Endothelial cell of umbilical vein (primary cell): ENCODE data around the gene MYH7. TPM values are rescaled to one million over a fixed set of nuclear protein-coding genes. Genes with fewer than 3 reads are reported as not detected.

ENCODE experiments used
- BruUV-seq: library from RNA; stranded (reverse); fragments of 400-500 nt; replicated peaks from 2 replicates; lab custom pipeline; 2021; lab: Mats Ljungman, UMichigan
- CTCF ChIA-PET: fragments of 300-600, 350-600 bp; sonication (Branson Sonifier 250); formaldehyde crosslinking; loops from one replicate; lab custom pipeline; 2021; ENCODE audit warnings: antibody characterized with exemption, inconsistent platforms; lab: Charles Lee
- POLR2A ChIA-PET: fragments of 300-600, 350-600 bp; sonication (Branson Sonifier 250); formaldehyde crosslinking; loops from one replicate; lab custom pipeline; 2021; ENCODE audit warnings: antibody characterized with exemption, inconsistent platforms; lab: Charles Lee
- DNase-seq: peaks from one replicate; pipeline ENCODE4 v3.0.0-alpha.2; 2011; ENCODE audit warnings: low read depth, low spot score
- FAIRE-seq: peaks from 2 replicates; lab custom pipeline; 2011; peaks lifted over from hg19 to GRCh38; lab: Jason Lieb, UNC
- H2AFZ ChIP-seq: 2 replicates; pipeline ENCODE4 v1.6.0; 2012; ENCODE audit warnings: low read depth, low read length, control low read depth, inconsistent platforms
- H3K27ac ChIP-seq: 2 replicates; pipeline ENCODE4 v1.5.1; 2011; ENCODE audit warnings: low read depth, mild to moderate bottlenecking, control low read depth, low read length, moderate library complexity; ENCODE audit not compliant: insufficient read depth
- H3K27me3 ChIP-seq, 2 experiments: 2 replicates each; pipeline versions ENCODE4 v1.6.0 to v1.6.1; 2011; ENCODE audit warnings: low read length in 2 of 2, mixed read lengths in 1 of 2; ENCODE audit not compliant: control insufficient read depth in 2 of 2, insufficient read depth in 2 of 2
- H3K36me3 ChIP-seq, 2 experiments: 2 replicates in 1 of 2; 3 replicates in 1 of 2; pipeline ENCODE4 v1.5.1; 2011; ENCODE audit warnings: low read length in 2 of 2, mild to moderate bottlenecking in 1 of 2, moderate library complexity in 1 of 2; ENCODE audit not compliant: control insufficient read depth in 2 of 2, insufficient read depth in 2 of 2; ENCODE audit errors: extremely low read depth in 1 of 2
- H3K4me1 ChIP-seq: 3 replicates; pipeline ENCODE4 v1.5.1; 2011; ENCODE audit warnings: mild to moderate bottlenecking, low read length; ENCODE audit not compliant: control insufficient read depth, insufficient read depth; ENCODE audit errors: extremely low read depth
- H3K4me2 ChIP-seq: 2 replicates; pipeline ENCODE4 v1.6.1; 2011; ENCODE audit warnings: low read length, control low read depth, mixed read lengths; ENCODE audit not compliant: insufficient read depth
- H3K4me3 ChIP-seq, 3 experiments: fragments of 200-600 bp in 1 of 3; sonication (generic), shearing (Covaris generic) in 1 of 3; replicated peaks in 1 of 3; 2 replicates each; pipeline ENCODE4 v1.5.1; 2011 to 2016; ENCODE audit warnings: control low read depth in 3 of 3, low read length in 3 of 3, mild to moderate bottlenecking in 2 of 3, inconsistent platforms in 1 of 3, low read depth in 1 of 3, moderate library complexity in 1 of 3; ENCODE audit not compliant: insufficient read depth in 1 of 3
- H3K79me2 ChIP-seq: 2 replicates; pipeline ENCODE4 v1.6.0; 2012; ENCODE audit warnings: low read length, inconsistent platforms; ENCODE audit not compliant: control insufficient read depth, insufficient read depth
- H3K9ac ChIP-seq: replicated peaks from 2 replicates; pipeline ENCODE3; 2011; ENCODE audit warnings: low read length, control low read depth; ENCODE audit not compliant: insufficient read depth; ENCODE audit errors: extremely low read depth
- H3K9me1 ChIP-seq: replicated peaks from 3 replicates; pipeline ENCODE4 v1.6.0; 2011; ENCODE audit warnings: mild to moderate bottlenecking, low read length; ENCODE audit not compliant: control insufficient read depth, insufficient read depth; ENCODE audit errors: extremely low read depth
- H3K9me3 ChIP-seq: replicated peaks from 2 replicates; pipeline ENCODE4 v1.5.1; 2012; ENCODE audit warnings: low read length, inconsistent platforms; ENCODE audit not compliant: control insufficient read depth, insufficient read depth
- H4K20me1 ChIP-seq: replicated peaks from 2 replicates; pipeline ENCODE3; 2011; ENCODE audit warnings: mild to moderate bottlenecking, low read length; ENCODE audit not compliant: control insufficient read depth, insufficient read depth; ENCODE audit errors: extremely low read depth
- EZH2 ChIP-seq: IDR thresholded peaks from 2 replicates; pipeline ENCODE4 v1.6.1; 2012; ENCODE audit warnings: borderline replicate concordance, low read depth, mild to moderate bottlenecking, moderate library complexity, low read length, inconsistent platforms; ENCODE audit not compliant: severe bottlenecking
- FOS ChIP-seq: IDR thresholded peaks from 2 replicates; pipeline ENCODE4 v1.6.1; 2011; ENCODE audit warnings: mild to moderate bottlenecking, low read length, moderate library complexity, borderline replicate concordance; ENCODE audit not compliant: insufficient read depth
- GATA2 ChIP-seq: IDR thresholded peaks from 2 replicates; pipeline ENCODE4 v1.7.0; 2011; ENCODE audit warnings: low read depth, mild to moderate bottlenecking, moderate library complexity, mixed read lengths, low read length; ENCODE audit not compliant: insufficient read length, insufficient read depth
- JUN ChIP-seq: IDR thresholded peaks from 2 replicates; pipeline ENCODE4 v1.6.1; 2011; ENCODE audit warnings: borderline replicate concordance, low read depth; ENCODE audit not compliant: insufficient read length, insufficient read depth
- MYC ChIP-seq: IDR thresholded peaks from one replicate; pipeline ENCODE4 v1.6.1; 2011; ENCODE audit warnings: mild to moderate bottlenecking, low read depth, low read length
- POLR2A ChIP-seq: IDR thresholded peaks from 2 replicates; pipeline ENCODE4 v1.6.1; 2012; ENCODE audit warnings: low read depth, mild to moderate bottlenecking, control low read depth, low read length
- POLR2AphosphoS5 ChIP-seq: IDR thresholded peaks from 2 replicates; pipeline ENCODE4 v1.6.1; 2012; ENCODE audit warnings: low read depth, mild to moderate bottlenecking, control low read depth, low read length, moderate library complexity; ENCODE audit not compliant: insufficient read depth
- dilution Hi-C: fragments of 300-500 bp; cut with MboI; formaldehyde crosslinking; loops from one replicate; pipeline ENCODE4 v1.15.0; 2019; ENCODE audit warnings: low sequenced_read_pairs; ENCODE audit not compliant: extremely low pct_ligation_motif_present
- intact Hi-C: fragments of 100-400 bp; cut with micrococcal nuclease; formaldehyde crosslinking; loops from one replicate; pipeline ENCODE4 v1.10.0; 2022
- polyA plus RNA-seq, 4 experiments: library from polyadenylated mRNA; depleted of rRNA in 3 of 4; stranded (reverse) in 3 of 4; unstranded in 1 of 4; fragments of >200 nt; gene quantifications; 2 replicates each; pipeline versions ENCODE4 v1.2.1 to v1.2.3, GENCODE V29; 2011 to 2012; ENCODE audit warnings: missing spikeins in 1 of 4
- total RNA-seq: library from RNA; stranded (reverse); gene quantifications from 2 replicates; pipeline ENCODE4 v1.2.3, GENCODE V29; 2021
- TF ChIP-seq, protein P1 (sequence below), 2 donors: IDR thresholded peaks; 1 replicate in 1 of 2; 2 replicates in 1 of 2; pipeline ENCODE4 v1.5.1; 2011; ENCODE audit warnings: low read length in 2 of 2, mild to moderate bottlenecking in 2 of 2, moderate library complexity in 2 of 2, control low read depth in 1 of 2, inconsistent platforms in 1 of 2, low read depth in 1 of 2; ENCODE audit not compliant: insufficient read depth in 1 of 2; ENCODE audit errors: extremely low read depth in 1 of 2
- TF ChIP-seq, protein P2 (sequence below): IDR thresholded peaks from 2 replicates; pipeline ENCODE4 v1.6.1; 2011; ENCODE audit not compliant: insufficient read depth, insufficient read length

MYH7 gene
- total and polyA plus RNA-seq, 2 donors (not counting 3 experiments of a cell fraction or from before 2014, with no cell fraction given), result not detected

DNA sequence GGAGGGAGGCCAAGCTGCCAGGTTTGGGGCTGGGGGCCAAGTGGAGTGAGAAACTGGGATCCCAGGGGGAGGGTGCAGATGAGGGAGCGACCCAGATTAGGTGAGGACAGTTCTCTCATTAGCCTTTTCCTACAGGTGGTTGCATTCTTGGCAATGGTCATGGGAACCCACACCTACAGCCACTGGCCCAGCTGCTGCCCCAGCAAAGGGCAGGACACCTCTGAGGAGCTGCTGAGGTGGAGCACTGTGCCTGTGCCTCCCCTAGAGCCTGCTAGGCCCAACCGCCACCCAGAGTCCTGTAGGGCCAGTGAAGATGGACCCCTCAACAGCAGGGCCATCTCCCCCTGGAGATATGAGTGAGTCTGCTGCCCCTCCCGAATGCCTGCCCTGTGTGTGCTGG, 62.4 kb downstream of the MYH7 start:
- Histone ChIP-seq H3K9ac (no peak overlapping the region), H3K9me1 (no peaks in the 10 kb centered on the region), H4K20me1 (no peaks in the 10 kb centered on the region), H3K9me3 (no peaks in the 10 kb centered on the region), H3K27ac (no peak overlapping the region), H3K79me2 (no peaks in the 10 kb centered on the region), H2AFZ (no peak overlapping the region), H3K36me3 (no peaks in the 10 kb centered on the region), H3K27me3 (peaks cover 4 to 6% of the 10 kb centered on the region in 2 experiments), H3K4me3 (no peak overlapping the region), H3K4me2 (no peak overlapping the region), H3K4me1 (no peaks in the 10 kb centered on the region)
- ChIA-PET POLR2A (no interaction called here), CTCF (no interaction called here)
- DNase-seq, result no peak
- TF ChIP-seq POLR2AphosphoS5, result no peak
- TF ChIP-seq JUN, result no peak
- no peak for TF ChIP-seq POLR2A
- TF ChIP-seq, protein P1, sequence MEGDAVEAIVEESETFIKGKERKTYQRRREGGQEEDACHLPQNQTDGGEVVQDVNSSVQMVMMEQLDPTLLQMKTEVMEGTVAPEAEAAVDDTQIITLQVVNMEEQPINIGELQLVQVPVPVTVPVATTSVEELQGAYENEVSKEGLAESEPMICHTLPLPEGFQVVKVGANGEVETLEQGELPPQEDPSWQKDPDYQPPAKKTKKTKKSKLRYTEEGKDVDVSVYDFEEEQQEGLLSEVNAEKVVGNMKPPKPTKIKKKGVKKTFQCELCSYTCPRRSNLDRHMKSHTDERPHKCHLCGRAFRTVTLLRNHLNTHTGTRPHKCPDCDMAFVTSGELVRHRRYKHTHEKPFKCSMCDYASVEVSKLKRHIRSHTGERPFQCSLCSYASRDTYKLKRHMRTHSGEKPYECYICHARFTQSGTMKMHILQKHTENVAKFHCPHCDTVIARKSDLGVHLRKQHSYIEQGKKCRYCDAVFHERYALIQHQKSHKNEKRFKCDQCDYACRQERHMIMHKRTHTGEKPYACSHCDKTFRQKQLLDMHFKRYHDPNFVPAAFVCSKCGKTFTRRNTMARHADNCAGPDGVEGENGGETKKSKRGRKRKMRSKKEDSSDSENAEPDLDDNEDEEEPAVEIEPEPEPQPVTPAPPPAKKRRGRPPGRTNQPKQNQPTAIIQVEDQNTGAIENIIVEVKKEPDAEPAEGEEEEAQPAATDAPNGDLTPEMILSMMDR (IDR thresholded peaks at IDR 0.05; ENCODE audit: extremely low read depth in 1 of 2, insufficient read depth in 1 of 2, low read depth in 1 of 2, low read length in 2 of 2), result no peak
- TF ChIP-seq EZH2, result no peak
- TF ChIP-seq GATA2, result no peak
- TF ChIP-seq MYC, result no peak
- TF ChIP-seq FOS, result no peak
- TF ChIP-seq, protein P2, sequence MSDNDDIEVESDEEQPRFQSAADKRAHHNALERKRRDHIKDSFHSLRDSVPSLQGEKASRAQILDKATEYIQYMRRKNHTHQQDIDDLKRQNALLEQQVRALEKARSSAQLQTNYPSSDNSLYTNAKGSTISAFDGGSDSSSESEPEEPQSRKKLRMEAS, result no peak
- no TSS peak for BruUV-seq
- intact Hi-C loops (no loop called here), dilution Hi-C loops (no loop called here)
- no peak for FAIRE-seq
